Right kidney (tissue), 9 donors: ENCODE results near the gene ZNF839.
"Not testable (repeated sequence)": the region's sequence is repeated elsewhere in the genome, so short reads cannot be mapped to it uniquely, and the experiment has no call there.

ENCODE experiments used
- DNase-seq: peaks from one replicate; pipeline ENCODE4 v3.0.0-alpha.2; 2016
- long read RNA-seq, 8 donors: transcript quantifications; one replicate each; lab custom pipeline, GENCODE V29; 2026

The ZNF839 gene
- long read RNA-seq, donor 1, partial matches to known transcripts: 0 of 1 reads
- long read RNA-seq, donor 1, other reads (novel, unspliced or antisense): 0 of 1 reads
- long read RNA-seq, donor 2: 0 reads
- long read RNA-seq, donor 3: 0 reads
- long read RNA-seq, donor 4, partial matches to known transcripts: 15 of 15 reads
- long read RNA-seq, donor 4, other reads (novel, unspliced or antisense): 0 of 15 reads
- long read RNA-seq, donor 5, partial matches to known transcripts: 0 of 1 reads
- long read RNA-seq, donor 5, other reads (novel, unspliced or antisense): 0 of 1 reads
- long read RNA-seq, donor 6, partial matches to known transcripts: 0 of 1 reads
- long read RNA-seq, donor 6, other reads (novel, unspliced or antisense): 0 of 1 reads
- long read RNA-seq, donor 7: 0 reads
- long read RNA-seq, donor 8, partial matches to known transcripts: 0 of 2 reads
- long read RNA-seq, donor 8, other reads (novel, unspliced or antisense): 0 of 2 reads

DNA sequence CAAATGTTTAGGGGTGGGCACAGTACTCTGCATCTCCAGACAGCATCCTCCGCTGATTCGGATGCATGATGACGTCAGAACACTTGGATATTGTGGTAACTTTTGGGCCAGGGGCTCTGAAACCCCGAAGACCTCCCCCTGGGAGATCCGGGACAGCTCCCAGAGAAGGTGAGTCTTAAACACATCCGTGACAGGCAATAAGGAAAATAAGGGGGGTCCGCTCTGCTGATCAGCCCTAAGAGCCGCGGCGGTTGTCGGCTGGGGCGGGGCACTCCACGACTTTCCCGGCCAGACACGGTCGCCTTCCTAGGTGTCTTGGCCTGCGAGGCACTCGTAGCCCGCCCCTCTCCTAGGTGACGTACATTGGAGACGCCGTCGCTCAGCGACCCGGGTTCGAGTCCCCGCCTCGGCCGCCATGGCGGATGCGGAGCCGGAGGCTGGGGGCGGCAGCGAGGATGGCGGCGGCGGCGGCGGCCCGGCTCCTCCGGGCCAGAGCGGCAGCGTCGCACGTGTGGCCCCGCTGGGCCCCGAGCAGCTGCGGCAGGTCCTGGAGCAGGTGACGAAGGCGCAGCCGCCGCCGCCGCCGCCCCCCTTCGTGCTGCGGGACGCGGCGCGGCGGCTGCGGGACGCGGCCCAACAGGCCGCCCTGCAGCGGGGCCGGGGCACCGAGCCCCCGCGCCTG is at the start of gene ZNF839:
ZNF839 (plus strand) TSS at position 396 of the 682 bp plus-strand sequence; CDS start at position 416, 20 bp downstream.
- peak; percentile 91 for DNase-seq

DNA sequence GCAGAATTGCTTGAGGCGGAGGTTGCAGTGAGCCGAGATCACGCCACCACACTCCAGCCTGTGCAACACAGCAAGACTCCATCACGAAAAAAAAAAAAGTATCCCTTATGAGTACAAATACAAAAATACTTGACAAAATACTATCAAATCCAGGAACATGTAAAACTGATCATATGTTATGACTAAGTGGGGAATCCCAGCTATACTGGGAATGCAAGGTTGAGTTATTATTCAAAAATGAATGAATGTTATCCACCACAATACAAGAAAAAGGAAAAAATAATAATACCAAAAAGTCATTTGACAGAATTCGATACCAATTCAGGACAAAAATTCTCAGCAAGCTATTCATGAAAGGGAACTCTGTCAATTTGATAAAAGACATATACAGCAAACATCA is 47.2 kb upstream of the ZNF839 start:
- DNase-seq: no peak

DNA sequence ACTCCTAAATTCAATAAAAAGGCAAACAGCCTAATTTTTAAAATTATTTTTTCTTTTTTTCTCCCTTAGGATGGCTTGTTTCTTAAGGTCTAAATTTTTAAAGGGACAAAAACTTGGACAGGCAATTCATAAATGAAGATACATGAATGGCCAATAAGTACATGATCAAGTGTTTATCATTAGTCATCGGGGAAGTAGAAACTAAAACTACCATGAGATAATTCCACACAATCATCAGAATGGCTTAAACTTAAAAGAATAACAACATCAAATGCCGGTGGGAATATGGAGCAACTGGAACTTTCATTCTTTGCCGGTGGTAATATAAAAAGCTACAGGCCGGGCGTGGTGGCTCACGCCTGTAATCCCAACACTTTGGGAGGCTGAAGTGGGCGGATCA is 43.7 kb upstream of the ZNF839 start:
- no peak for DNase-seq

DNA sequence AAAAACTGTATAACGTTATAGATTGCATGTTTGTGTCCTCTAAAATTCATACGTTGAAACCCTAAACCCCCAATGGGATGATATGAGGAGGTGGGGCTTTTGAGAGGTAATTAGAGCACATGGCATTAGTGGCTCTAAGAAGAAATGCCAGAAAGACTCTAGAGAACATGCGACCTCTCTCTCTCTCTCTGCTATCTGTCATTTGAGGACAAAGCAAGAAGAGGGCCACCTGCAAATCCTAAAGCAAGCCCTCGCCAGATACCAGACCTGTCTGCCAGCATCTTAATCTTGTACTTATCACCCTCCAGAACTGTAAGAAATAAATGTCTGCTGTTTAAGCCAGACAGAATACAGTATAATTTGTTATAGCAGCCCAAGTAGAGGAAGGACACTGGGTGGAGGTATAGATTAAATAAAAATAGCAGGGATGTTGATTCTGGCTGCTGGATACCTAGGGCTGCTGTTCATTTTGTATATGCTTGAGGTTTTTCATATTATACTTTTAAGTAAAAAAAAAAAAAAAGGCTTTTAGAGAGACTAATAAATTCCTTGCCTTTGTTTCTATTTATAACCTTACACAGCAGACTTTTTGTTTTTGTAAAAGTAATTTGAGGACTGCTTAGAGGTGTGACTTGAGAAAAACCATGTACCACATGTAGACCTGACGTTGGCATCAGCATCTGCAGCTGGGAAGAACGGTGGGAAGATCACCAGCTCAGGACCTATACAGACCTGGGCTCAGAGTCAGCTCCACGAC is 41.5 kb upstream of the ZNF839 start:
- no peak for DNase-seq

DNA sequence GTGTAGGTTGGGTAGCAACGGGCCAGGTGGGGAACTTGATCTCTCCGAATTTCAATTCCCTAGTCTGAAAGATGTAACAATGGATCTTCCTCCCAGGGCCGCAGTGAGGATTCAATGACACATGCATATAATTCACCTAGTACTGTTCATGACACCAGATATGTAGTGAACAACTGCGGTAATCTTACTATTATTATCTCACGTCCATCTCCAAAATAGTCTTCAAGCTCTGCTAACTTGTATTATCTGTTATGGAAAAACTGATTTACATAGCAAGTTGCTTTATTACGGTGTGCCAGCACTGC is 41.0 kb upstream of the ZNF839 start:
- no peak for DNase-seq

DNA sequence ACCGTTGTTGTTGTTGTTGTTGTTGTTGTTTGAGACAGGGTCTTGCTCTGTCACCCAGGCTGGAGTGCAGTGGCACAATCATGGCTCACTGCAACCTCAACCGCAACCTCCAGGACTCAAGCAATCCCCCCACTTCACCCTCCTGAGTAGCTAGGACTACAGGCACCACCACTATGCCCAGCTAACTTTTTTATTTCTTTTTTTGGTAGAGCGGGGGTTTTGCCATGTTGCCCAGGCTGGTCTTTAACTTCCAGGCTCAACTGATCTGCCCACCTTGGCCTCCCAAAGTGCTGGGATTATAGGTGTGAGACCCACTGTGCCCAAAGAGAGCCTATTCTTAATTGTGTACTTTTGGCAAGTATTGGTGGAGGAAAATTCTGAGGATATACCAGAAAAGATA is 40.3 kb upstream of the ZNF839 start:
- no peak for DNase-seq

DNA sequence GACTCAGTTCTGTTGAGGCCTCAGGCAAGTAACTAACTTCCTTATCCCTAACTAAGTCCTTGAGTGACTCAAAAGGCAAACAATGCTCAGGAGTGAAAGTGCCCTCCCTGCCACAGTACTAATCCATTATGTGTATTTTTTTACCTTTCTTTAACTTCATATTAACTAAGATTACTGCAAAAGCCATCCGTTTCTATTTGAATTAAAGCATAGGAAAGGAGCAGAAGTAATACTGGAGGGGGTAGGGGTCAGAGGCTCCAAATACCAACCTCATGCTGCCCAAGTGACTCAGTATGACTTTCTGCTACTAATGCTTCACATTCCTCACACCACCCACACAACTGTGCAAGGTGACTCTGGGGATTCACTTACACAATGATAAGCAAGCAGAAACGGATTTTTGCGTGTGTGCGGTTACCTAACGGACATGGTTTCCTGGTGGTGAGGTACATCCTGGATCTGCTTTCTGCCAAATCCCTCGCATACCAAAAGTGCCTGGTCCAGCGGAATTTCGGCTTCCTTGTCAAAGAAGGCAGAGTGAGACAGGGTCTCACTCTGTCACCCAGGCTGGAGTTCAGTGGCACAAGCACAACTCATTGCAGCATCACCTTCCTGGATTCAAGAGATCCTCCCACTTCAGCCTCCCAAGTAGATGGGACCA is 39.7 kb upstream of the ZNF839 start:
- DNase-seq: no peak

DNA sequence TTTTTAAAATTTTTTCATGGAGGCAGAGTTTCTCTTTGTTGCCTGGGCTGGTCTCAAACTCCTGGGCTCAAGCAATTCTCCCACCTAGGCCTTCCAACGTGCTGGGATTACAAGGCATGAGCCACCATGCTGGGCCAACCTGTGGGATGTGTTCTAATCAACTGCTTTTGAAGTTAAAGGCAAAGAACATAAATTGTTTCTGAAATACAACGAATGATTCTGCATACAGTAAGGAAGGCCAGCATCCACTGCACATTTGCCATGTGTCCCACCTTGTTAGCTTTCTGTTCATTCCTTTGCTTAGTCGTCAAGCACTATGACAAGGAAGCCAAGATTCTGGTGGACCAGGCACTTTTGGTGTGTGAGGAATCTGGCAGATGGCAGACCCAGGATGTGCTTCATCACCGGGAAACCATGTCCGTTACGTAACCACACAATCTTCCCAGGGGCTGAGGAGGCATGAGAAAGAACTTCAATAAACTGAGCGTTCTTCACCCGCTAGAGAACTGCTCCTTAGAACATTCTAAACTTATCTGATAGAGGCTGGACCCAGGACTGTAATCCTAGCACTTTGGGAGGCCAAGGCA is 39.1 kb upstream of the ZNF839 start:
- DNase-seq: no peak

DNA sequence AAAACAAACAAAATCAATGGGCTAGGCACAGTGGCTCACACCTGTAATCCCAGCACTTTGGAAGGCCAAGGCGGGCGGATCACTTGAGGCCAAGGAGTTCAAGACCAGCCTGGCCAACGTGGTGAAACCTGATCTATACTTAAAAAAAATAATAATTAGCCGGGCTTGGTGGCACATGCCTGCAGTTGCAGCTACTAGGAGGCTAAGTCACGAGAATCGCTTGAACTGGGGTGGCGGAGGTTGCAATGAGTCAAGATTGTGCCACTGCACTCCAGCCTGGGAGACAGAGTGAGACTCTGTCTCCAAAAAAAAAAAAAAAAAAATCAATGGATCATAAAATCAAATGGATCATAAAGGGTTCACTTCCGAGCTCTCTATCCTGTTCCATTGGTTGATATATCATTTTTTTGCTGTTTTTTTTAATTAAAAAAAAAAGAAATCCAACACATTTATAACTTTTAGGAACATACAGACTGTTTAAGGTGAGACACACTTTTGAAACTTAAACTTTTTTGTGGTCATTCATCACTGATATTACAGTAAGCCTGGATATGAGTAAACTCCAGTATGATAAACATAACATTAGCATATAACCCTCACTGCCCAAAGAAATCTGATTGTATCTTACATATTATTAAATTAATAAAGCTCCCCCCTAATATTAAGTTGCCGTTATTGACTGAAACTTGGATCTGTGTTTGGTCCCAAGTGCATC is 36.6 kb upstream of the ZNF839 start:
- no peak for DNase-seq

DNA sequence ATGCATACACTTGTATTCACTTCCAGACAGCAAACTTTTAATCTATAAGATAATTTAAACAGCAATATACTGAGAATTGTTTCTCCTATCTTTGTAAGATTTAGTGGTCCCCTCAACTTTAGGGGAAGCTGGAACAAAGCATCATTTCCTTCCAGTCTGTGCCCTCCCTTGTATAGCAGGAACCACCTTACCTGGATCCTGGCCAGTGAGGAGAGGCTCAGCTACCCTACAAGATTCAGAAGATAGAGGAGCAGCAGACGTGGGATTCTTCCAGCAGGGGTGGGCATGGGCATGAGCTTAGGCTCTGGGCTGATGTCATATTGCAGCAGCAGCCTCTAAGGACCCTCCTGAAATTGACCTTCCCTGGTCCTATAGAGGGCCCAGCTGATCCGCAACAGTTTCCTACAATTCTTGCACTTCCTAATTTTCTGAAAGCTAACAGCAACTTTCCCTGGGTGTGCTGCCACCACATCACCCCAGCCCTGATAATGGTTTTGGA is 35.9 kb upstream of the ZNF839 start:
- no peak for DNase-seq

DNA sequence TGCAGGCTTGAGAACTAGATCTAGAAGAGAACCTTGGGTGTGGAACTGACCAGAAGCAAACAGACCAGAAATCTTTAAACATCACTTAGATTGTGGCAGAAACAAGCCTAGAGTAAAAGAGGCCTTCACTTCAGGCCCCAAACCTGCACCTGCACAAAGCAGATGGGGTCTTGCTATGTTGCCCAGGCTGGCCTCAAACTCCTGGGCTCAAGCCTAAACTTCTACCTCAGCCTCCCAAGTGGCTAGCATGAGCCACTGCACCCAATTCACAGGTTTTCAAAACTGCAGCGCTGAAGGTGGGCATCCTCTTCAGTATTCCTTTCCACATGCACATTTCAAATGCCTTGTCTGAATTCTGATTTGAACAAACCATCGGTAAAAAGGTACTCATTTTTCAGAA is 34.4 kb upstream of the ZNF839 start:
- no peak for DNase-seq

DNA sequence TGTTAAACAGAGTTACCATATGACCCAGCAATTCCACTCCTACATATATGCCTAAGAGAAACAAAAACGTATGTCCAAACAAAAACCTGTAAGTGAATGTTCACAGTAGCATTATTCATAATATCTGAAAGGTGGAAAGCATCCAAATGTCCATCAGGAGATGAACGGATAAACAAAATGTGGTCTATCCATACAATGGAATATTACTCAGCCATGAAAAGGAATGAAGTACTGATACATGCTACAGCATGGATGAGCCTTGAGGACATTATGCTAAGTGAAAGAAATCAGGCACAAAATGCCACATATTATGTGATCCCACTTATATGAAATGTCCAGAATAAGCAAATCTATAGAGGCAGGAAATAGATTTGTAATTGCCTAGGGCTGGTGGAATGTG is 31.4 kb upstream of the ZNF839 start:
- DNase-seq: no peak

DNA sequence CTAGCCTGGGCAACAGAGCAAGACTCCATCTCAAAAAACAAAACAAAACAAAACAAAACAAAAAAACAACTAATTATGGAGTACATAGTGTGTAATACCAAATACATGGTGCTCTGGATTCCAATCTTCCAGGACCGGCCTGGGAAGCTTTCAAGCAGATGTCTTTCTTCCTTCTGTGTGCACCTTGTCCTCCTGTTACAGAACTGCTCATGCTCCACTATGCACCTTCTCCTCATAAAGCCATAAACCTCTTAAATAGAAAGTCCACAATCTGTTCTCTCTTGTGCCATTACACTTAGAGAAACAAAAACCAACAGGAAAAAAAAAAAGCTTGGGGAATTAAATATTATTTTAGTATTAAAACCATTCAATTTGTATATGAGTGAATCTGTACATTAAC is 27.1 kb upstream of the ZNF839 start:
- DNase-seq: no peak

DNA sequence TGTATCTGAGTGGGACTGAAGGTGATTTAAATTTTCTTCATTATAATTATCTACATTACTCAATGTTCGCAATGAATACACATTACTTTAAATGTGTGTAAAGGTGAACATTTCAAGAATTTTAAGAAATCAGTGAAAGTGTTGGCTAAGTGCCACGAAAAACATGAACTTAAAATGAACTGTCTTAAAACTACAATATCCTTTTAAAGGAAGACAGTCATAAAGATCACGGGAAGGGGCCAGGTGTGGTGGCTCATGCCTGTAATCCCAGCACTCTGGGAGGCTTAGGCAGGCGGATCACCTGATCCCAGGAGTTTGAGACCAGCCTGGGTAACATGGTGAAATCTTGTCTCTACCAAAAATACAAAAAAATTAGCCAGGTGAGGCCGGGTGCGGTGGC is 25.8 kb upstream of the ZNF839 start:
- no peak for DNase-seq

DNA sequence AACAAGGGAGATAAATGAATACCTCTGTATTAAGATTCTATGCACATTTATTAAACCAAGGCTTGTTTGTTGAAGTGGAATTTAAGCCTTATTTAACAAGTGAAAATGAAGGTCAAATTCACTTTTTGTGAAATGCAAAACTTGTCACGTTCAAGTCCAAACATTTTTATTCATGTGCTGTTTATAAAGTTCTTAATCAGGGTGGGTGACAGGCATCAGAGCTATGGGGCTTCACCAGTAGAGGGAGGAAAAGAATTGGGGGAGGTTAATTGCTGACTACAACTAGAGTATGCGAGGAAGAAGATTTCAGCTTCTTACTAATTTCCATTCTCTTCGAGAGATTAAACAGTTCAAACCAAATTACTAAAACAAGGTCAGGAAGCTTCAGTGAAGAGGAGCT is 24.3 kb upstream of the ZNF839 start:
- DNase-seq: no peak

DNA sequence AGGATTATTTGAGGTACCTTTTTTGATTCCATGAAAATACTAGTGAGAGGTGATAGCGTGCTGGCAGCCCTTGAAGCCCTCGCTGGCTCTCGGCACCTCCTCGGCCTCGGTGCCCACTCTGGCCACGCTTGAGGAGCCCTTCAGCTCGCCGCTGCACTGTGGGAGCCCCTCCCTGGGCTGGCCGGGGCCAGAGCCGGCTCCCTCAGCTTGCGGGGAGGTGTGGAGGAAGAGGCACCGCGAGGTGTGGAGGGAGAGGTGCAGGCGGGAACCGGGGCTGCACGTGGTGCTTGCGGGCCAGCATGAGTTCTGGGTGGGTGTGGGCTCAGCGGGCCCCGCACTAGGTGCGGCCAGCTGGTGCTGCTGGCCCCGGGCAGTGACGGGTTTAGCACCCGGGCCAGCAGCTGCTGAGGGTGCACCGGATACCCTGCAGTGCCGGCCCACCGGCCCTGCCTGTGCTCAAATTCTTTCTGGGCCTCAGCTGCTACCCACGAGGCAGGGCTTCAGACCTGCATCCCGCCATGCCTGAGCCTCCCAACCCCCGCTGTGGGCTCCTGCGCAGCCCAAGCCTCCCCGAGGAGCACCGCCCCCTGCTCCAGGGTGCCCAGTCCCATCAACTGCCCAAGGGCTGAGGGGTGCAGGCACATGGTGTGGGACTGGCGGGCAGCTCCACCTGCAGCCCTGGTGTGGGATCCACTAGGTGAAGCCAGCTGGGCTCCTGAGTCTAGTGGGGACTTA is 21.9 kb upstream of the ZNF839 start:
- no peak for DNase-seq

DNA sequence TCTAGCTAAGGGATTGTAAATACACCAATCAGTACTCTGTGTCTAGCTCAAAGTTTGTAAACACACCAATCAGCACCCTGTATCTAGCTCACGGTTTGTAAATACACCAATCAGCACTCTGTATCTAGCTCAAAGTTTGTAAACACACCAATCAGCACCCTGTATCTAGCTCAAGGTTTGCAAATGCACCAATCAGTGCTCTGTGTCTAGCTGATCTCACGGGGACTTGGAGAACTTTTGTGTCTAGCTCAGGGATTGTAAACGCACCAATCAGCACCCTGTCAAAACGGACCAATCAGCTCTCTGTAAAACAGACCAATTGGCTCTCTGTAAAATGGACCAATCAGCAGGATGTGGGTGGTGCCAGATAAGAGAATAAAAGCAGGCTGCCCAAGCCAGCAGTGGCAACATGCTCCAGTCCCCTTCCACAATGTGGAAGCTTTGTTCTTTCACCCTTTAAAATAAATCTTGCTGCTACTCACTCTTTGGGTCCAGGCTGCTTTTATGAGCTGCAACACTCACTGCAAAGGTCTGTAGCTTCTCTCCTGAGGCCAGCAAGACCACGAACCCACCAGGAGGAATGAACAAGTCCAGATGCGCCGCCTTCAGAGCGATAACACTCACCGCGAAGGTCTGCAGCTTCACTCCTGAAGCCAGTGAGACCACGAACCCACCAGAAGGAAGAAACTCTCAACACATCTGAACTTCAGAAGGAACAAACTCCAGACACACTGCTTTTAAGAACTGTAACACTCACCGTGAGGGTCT is 21.1 kb upstream of the ZNF839 start:
- not testable (repeated sequence) for DNase-seq

DNA sequence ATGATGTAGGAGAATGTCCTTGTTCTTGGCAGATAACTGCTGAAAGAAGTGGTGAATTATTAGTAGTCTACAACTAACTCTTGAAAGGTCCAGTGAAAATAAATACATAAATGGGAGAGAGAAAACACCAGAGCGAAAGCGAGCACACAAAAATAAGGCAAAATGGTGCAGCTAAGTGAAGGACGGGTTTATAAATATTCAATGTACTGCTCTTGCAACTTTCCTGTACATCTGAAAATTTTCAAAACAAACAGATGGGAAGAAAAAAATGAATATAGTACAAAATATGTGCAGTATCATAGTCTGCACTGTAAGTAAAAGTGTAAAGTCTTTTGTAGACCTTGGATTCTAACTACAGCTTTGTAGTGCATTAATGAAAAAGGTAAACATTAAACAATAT is 15.9 kb upstream of the ZNF839 start:
- no peak for DNase-seq

DNA sequence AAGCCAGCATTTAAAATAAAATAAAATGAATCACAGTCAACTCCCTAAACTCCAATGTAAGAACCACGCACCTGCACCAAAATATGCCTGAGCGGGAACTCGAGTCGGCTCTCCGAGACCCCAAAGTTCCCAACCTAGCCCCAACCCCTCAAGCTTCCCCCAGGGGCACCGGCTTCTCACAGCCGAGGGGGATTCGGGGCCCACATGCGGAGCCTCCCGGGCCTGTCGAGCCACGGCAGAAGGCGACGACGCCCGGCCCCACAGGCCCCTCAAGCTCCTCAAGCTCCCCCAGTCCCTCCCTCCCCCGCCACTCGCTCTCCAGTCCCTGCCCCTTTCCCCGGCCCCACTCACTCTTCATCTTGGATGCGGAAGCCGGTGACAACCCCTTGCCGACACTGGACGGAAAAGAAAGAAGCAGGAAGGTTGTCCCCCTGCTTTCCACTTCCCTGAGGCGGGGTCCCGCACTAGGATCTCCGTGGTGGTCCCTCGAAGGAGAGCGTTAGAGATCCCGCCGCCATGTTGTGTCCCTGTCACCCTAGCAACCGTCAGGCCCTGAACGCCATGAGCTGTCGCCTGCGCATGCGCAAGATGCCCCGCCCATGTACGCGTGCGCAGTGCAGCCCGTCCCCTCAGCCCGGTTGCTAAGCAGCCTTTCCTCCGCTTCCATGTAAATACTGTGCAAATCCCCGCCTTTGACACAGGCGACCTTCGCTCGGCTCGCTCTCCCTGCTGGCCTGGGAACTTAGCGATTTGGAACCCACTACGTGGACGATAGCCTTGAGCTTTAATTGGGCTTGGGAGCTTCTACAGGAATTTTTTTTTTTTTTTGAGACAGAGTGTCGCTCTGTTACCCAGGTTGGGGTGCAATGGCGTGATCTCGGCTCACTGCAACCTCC is 14.7 kb upstream of the ZNF839 start, which contains the start of gene MOK:
MOK (minus strand) TSS at position 554 of the 896 bp plus-strand sequence; CDS start at position 358, 196 bp downstream.
- peak; percentile 93 for DNase-seq
